Measurements from ENCODE around the gene RPL23.

GRCh38 chr17:38853292-38854219, at the start of gene RPL23:
- TF ChIP-seq EZH2 (IDR thresholded peaks at IDR 0.05): no peak
- peak; percentile 99 for TF ChIP-seq POLR2AphosphoS5 (IDR thresholded peaks at IDR 0.05; ENCODE audit: borderline replicate concordance, low read depth, low read length)
- TF ChIP-seq FOXP2 (optimal IDR thresholded peaks at IDR 0.05; ENCODE audit: control extremely low read depth, extremely low read length, insufficient read depth): peak; percentile 93
